ENCODE measurements around the gene TMED3. TPM values are rescaled to one million over a fixed set of nuclear protein-coding genes. Genes with fewer than 3 reads are reported as not detected.
"Not testable (repeated sequence)": the region's sequence is repeated elsewhere in the genome, so short reads cannot be mapped to it uniquely, and the experiment has no call there.

TMED3 gene
- total RNA-seq, 1 donor = 97.4 TPM

DNA sequence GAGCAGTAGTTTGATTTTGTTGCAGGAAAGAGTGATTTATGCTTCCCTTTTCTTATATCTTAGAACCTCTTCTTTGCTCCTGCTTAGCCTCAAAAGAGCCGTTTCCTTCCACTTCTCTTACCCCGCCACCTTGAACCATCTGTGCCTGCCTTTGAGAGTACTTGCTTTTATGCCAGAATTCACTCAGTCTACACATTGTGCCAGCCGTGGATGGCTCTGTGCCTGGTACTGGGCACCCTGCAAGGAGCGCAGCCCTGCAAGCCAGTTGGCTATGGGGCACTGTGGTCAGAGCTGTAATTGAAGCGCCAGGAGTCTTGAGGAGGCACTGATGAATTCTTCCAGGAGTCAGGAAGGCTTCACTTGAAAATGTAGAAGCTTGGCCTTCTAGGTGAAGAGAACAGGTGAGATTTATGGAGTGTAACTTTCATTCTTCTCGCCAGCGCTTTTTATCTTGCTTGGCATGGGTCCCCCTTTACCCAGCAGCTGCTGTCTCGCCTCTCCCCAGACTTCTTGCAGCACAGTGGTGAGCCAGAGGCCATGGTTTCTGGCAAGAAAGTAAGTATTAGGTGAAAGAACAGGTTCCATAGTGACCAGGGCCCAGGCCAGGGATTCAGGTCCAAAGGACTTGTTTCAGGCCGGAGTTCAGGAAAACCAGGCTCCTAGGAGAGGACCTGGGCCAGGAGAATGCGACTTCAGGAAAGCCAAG, 4.9 kb downstream of the TMED3 start:
- DNase-seq (ENCODE audit: low read depth) = no peak
- TF ChIP-seq CTCF (IDR thresholded peaks at IDR 0.05; ENCODE audit: insufficient read depth, low read length) = no peak
- no peak overlapping the region for H3K4me3 ChIP-seq (ENCODE audit: low read depth, low read length)

GRCh38 chr15:79316864-79317263, 6.0 kb downstream of the TMED3 start:
- no peak for TF ChIP-seq CTCF (IDR thresholded peaks at IDR 0.05; ENCODE audit: insufficient read depth, low read length)
- H3K4me3 ChIP-seq (ENCODE audit: low read depth, low read length) = no peak overlapping the region
- no peak for DNase-seq (ENCODE audit: low read depth)

DNA sequence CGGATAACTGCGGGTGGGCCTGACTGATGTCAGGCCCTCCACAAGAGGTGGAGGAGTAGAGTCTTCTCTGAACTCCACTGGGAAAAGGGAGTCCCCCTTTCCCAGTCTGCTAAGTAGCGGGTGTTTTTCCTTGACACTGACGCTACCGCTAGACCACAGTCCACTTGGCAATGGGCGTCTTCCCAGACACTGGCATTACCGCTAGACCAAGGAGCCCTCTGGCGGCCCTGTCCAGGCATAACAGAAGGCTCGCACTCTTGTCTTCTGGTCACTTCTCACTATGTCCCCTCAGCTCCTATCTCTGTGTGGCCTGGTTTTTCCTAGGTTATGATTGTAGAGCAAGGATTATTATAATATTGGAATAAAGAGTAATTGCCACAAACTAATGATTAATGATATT, 9.1 kb downstream of the TMED3 start:
- DNase-seq (ENCODE audit: low read depth); H3K4me3 ChIP-seq (ENCODE audit: low read depth, low read length): not testable (repeated sequence)

GRCh38 chr15:79321876-79322275, 11.0 kb downstream of the TMED3 start:
- no peak for DNase-seq (ENCODE audit: low read depth)
- TF ChIP-seq CTCF (IDR thresholded peaks at IDR 0.05; ENCODE audit: insufficient read depth, low read length) = no peak
- H3K4me3 ChIP-seq (ENCODE audit: low read depth, low read length) = no peak overlapping the region

DNA sequence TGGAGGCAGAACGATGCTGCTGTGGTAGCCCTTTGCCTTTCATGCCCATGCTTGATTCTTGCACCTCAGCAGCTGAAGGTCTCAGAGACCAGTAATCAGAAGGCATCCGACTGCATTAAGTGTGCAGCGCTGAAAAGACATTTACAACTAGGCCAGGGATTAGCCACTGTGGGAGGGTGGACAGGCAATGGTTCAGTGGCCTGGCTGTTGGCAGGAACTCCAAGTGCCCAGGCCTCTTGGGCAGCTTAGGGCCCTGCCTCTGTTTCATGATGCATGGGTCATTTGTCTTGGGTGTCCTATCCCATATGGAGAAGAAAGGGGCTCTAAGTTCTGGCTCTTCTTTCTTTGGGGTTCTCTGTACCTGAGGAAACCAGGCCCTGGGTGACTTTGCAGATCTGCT, 11.4 kb downstream of the TMED3 start:
- TF ChIP-seq CTCF (IDR thresholded peaks at IDR 0.05; ENCODE audit: insufficient read depth, low read length) = no peak
- no peak for DNase-seq (ENCODE audit: low read depth)
- no peak overlapping the region for H3K4me3 ChIP-seq (ENCODE audit: low read depth, low read length)

- no peak for TF ChIP-seq CTCF (IDR thresholded peaks at IDR 0.05; ENCODE audit: insufficient read depth, low read length)
- DNase-seq (ENCODE audit: low read depth) = no peak
- no peak overlapping the region for H3K4me3 ChIP-seq (ENCODE audit: low read depth, low read length)
Observed at GRCh38 chr15:79322945-79323344, 12.0 kb downstream of the TMED3 start.

GRCh38 chr15:79329171-79329611, 18.3 kb downstream of the TMED3 start:
- no peak overlapping the region for H3K4me3 ChIP-seq (ENCODE audit: low read depth, low read length)
- peak; percentile 66 for DNase-seq (ENCODE audit: low read depth)
- TF ChIP-seq CTCF (IDR thresholded peaks at IDR 0.05; ENCODE audit: insufficient read depth, low read length) = no peak
